Upper lobe of left lung (tissue), 4 donors: ENCODE measurements around the gene FGR.

ENCODE experiments used
- POLR2A ChIP-seq, 4 donors: fragments of 450-650 bp; IDR thresholded peaks; one replicate each; pipeline ENCODE4 v1.5.1; 2016 to 2017; ENCODE audit warnings: antibody characterized with exemption in 4 of 4, mild to moderate bottlenecking in 2 of 4
- TF ChIP-seq, protein P1 (sequence below), 6 experiments: fragments of 450-650 bp in 4 of 6; fragments of 200-600 bp in 2 of 6; sonication (generic) in 2 of 6; IDR thresholded peaks; one replicate each; pipeline ENCODE4 v1.5.1; 2016 to 2019; ENCODE audit warnings: antibody characterized with exemption in 6 of 6

DNA sequence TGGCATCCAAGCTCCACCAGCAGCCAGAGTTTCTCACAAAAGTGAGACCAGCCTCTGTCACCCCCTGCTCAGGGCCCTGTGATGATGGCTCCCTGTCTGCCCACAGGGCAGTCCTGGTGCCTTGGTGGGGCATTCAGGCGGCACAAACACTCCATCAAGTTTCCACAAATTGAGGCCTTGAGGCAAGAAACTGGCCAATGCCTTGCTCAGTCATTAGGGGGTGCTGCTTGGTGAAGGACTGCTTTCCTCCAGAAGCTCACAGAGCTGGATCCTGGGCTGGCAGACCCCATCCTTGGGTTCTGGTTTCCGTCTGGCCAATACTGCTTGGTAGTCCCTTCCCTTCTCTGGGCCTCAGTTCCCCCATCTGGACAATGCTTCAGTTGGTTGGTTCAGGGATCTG lies 18.5 kb downstream of the FGR start:
- TF ChIP-seq, protein P1, sequence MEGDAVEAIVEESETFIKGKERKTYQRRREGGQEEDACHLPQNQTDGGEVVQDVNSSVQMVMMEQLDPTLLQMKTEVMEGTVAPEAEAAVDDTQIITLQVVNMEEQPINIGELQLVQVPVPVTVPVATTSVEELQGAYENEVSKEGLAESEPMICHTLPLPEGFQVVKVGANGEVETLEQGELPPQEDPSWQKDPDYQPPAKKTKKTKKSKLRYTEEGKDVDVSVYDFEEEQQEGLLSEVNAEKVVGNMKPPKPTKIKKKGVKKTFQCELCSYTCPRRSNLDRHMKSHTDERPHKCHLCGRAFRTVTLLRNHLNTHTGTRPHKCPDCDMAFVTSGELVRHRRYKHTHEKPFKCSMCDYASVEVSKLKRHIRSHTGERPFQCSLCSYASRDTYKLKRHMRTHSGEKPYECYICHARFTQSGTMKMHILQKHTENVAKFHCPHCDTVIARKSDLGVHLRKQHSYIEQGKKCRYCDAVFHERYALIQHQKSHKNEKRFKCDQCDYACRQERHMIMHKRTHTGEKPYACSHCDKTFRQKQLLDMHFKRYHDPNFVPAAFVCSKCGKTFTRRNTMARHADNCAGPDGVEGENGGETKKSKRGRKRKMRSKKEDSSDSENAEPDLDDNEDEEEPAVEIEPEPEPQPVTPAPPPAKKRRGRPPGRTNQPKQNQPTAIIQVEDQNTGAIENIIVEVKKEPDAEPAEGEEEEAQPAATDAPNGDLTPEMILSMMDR (IDR thresholded peaks at IDR 0.05) = no peak
- TF ChIP-seq POLR2A (IDR thresholded peaks at IDR 0.05) = no peak
